ENCODE data around the gene CASP14. TPM values are rescaled to one million over a fixed set of nuclear protein-coding genes. Genes with fewer than 3 reads are reported as not detected.

Gene CASP14
- total RNA-seq, 1 experiment from 2014 or later, result not detected

DNA sequence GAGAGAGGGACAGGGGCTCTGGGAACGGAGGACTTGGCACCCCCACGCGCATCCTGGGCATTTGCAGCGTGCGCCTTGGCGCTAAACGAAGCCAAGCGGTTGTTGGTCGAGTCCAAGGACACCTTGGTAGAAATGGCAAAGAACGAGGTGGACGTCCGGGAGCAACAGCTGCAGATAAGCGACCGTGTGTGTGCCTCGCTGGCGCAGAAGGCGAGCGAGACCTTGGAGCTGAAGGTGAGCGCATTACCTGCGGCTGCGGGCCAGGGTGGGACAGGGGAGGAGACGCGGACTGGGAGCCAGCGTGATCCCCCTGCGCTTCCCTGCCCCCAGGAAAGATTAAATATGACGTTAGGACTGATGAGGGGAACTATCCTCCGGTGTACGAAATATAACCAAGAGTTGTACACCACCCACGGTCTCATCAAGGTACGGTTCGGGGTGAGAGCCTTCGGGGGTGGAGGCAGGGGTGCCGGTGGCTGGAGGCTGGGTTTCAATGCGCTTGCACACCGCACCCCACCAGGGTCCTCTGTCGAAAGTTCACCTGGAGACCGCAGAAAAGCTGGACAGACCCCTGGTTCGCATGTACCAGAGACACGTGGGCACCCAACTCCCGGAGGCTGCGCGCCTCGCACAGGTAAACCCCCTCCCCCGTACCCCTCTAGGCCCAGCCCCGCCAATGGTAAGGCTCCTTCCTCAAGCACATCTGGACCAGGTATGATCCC lies 27.8 kb upstream of the CASP14 start:
- no peaks in the 10 kb centered on the region for H3K9me3 ChIP-seq
- H3K4me3 ChIP-seq (ENCODE audit: low read depth, low read length), result no peak overlapping the region
- Mint-ChIP-seq H3K27me3 (ENCODE audit: insufficient read depth, unreplicated experiment) (peaks cover 10% of the 10 kb centered on the region), H3K27ac (ENCODE audit: unreplicated experiment) (no peak overlapping the region), H3K4me3 (ENCODE audit: unreplicated experiment) (no peak overlapping the region), H3K4me1 (ENCODE audit: low read depth, unreplicated experiment) (no peaks in the 10 kb centered on the region), H3K9me3 (ENCODE audit: unreplicated experiment) (no peaks in the 10 kb centered on the region), H3K36me3 (ENCODE audit: insufficient read depth, unreplicated experiment) (no peaks in the 10 kb centered on the region)
- no peaks in the 10 kb centered on the region for H3K4me1 ChIP-seq
- POLR2A ChIA-PET, result no interaction called here
- no peak for DNase-seq
- TF ChIP-seq, protein P1, sequence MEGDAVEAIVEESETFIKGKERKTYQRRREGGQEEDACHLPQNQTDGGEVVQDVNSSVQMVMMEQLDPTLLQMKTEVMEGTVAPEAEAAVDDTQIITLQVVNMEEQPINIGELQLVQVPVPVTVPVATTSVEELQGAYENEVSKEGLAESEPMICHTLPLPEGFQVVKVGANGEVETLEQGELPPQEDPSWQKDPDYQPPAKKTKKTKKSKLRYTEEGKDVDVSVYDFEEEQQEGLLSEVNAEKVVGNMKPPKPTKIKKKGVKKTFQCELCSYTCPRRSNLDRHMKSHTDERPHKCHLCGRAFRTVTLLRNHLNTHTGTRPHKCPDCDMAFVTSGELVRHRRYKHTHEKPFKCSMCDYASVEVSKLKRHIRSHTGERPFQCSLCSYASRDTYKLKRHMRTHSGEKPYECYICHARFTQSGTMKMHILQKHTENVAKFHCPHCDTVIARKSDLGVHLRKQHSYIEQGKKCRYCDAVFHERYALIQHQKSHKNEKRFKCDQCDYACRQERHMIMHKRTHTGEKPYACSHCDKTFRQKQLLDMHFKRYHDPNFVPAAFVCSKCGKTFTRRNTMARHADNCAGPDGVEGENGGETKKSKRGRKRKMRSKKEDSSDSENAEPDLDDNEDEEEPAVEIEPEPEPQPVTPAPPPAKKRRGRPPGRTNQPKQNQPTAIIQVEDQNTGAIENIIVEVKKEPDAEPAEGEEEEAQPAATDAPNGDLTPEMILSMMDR (IDR thresholded peaks at IDR 0.05; ENCODE audit: insufficient read depth in 1 of 2, low read depth in 1 of 2, low read length in 1 of 2, severe bottlenecking in 1 of 2, unreplicated experiment in 1 of 2), result no peak
- intact Hi-C loops (cut with micrococcal nuclease; ENCODE audit: unreplicated experiment), result no loop called here
- peaks cover 3% of the 10 kb centered on the region for H3K27me3 ChIP-seq (replicated peaks; ENCODE audit: control insufficient read depth, insufficient read depth, low read length)
- H3K36me3 ChIP-seq (ENCODE audit: control insufficient read depth, insufficient read depth, low read length), result no peaks in the 10 kb centered on the region
- CTCF ChIA-PET, result no interaction called here
- no TSS peak for BruUV-seq (replicated peaks)

DNA sequence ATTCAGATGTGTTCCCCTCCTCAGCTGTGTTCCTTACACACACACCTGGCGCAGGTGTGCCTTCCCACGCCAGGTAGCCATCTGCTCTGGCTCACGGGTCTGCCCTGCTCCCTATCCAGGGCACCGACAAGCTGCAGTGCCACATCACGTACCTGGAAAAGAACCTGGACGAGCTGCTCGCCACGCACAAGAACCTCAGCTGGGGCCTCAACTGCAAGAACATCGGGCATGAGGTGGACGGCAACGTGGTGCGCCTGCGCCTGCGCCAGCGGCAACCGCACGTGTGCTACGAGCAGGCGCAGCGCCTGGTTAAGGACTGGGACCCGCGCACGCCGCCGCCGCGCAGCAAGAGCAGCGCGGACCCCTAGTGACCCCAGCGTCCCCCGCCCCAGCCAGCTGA lies 26.5 kb upstream of the CASP14 start:
- H3K27me3 Mint-ChIP-seq (ENCODE audit: insufficient read depth, unreplicated experiment), result peaks cover 4% of the 10 kb centered on the region
- ChIA-PET CTCF (no interaction called here), POLR2A (no interaction called here)
- Histone ChIP-seq H3K36me3 (ENCODE audit: control insufficient read depth, insufficient read depth, low read length) (no peaks in the 10 kb centered on the region), H3K4me1 (no peaks in the 10 kb centered on the region), H3K4me3 (ENCODE audit: low read depth, low read length) (no peak overlapping the region), H3K27me3 (replicated peaks; ENCODE audit: control insufficient read depth, insufficient read depth, low read length) (peaks cover 3% of the 10 kb centered on the region), H3K9me3 (no peaks in the 10 kb centered on the region)
- no peak overlapping the region for H3K27ac Mint-ChIP-seq (ENCODE audit: unreplicated experiment)
- no peak for DNase-seq
- H3K36me3 Mint-ChIP-seq (ENCODE audit: insufficient read depth, unreplicated experiment), result no peaks in the 10 kb centered on the region
- BruUV-seq (replicated peaks), result no TSS peak
- H3K4me1 Mint-ChIP-seq (ENCODE audit: low read depth, unreplicated experiment), result no peaks in the 10 kb centered on the region
- no peaks in the 10 kb centered on the region for H3K9me3 Mint-ChIP-seq (ENCODE audit: unreplicated experiment)
- TF ChIP-seq, protein P1 (IDR thresholded peaks at IDR 0.05; ENCODE audit: insufficient read depth in 1 of 2, low read depth in 1 of 2, low read length in 1 of 2, severe bottlenecking in 1 of 2, unreplicated experiment in 1 of 2), result no peak
- intact Hi-C loops (cut with micrococcal nuclease; ENCODE audit: unreplicated experiment), result no loop called here
- H3K4me3 Mint-ChIP-seq (ENCODE audit: unreplicated experiment), result no peak overlapping the region

DNA sequence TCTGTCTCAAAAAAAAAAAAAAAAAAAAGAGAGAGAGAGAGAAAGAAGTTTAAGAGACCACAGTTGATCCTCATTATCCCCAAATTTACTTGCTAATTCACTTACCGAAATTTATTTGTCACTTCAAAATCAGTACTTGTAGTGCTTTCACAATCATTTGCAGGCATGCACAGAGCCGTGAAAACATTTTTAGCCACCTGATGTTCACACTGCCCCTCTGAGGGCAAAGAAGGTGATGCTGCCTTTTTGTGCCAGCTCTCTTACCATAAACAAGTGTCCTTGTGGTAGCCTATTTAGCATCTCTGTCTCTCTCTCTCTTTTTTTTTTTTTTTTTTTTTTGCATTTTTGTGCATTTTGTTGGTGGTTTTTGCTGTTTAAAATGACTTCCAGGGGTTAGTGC lies 24.1 kb upstream of the CASP14 start:
- Mint-ChIP-seq H3K4me3 (ENCODE audit: unreplicated experiment) (no peak overlapping the region), H3K27ac (ENCODE audit: unreplicated experiment) (no peak overlapping the region), H3K9me3 (ENCODE audit: unreplicated experiment) (no peaks in the 10 kb centered on the region), H3K4me1 (ENCODE audit: low read depth, unreplicated experiment) (no peaks in the 10 kb centered on the region), H3K27me3 (ENCODE audit: insufficient read depth, unreplicated experiment) (peaks cover 8% of the 10 kb centered on the region), H3K36me3 (ENCODE audit: insufficient read depth, unreplicated experiment) (no peaks in the 10 kb centered on the region)
- no peaks in the 10 kb centered on the region for H3K36me3 ChIP-seq (ENCODE audit: control insufficient read depth, insufficient read depth, low read length)
- no peaks in the 10 kb centered on the region for H3K4me1 ChIP-seq
- no TSS peak for BruUV-seq (replicated peaks)
- ChIA-PET CTCF (interaction anchor here (0.7 kb wide), 2 partner anchors 38 to 1124 kb away, joined by 3 to 12 read pairs; no protein-coding TSS in a partner anchor), POLR2A (no interaction called here)
- intact Hi-C loops (cut with micrococcal nuclease; ENCODE audit: unreplicated experiment), result no loop called here
- TF ChIP-seq, protein P1 (IDR thresholded peaks at IDR 0.05; ENCODE audit: insufficient read depth in 1 of 2, low read depth in 1 of 2, low read length in 1 of 2, severe bottlenecking in 1 of 2, unreplicated experiment in 1 of 2), result peak in 1 of 2 experiments; percentile 16
- no peaks in the 10 kb centered on the region for H3K9me3 ChIP-seq
- peaks cover 3% of the 10 kb centered on the region for H3K27me3 ChIP-seq (replicated peaks; ENCODE audit: control insufficient read depth, insufficient read depth, low read length)
- no peak overlapping the region for H3K4me3 ChIP-seq (ENCODE audit: low read depth, low read length)
- DNase-seq, result peak in 1 of 2 experiments; percentile 23
